GM12892 (cell line): Measurements from ENCODE around the gene LRIT1. TPM values are rescaled to one million over a fixed set of nuclear protein-coding genes. Genes with fewer than 3 reads are reported as not detected.
"Not testable (repeated sequence)": the region's sequence is repeated elsewhere in the genome, so short reads cannot be mapped to it uniquely, and the experiment has no call there.

Source experiments
- DNase-seq: peaks from one replicate; pipeline ENCODE4 v3.0.0; 2011; ENCODE audit not compliant: insufficient read length
- FAIRE-seq: peaks from 2 replicates; lab custom pipeline; 2011; peaks lifted over from hg19 to GRCh38; lab: Jason Lieb, UNC
- POLR2A ChIP-seq: IDR thresholded peaks from 2 replicates; pipeline ENCODE4 v1.6.1; 2011; ENCODE audit warnings: low read depth, low read length, control low read depth
- POLR2AphosphoS5 ChIP-seq: IDR thresholded peaks from 2 replicates; pipeline ENCODE4 v1.6.1; 2011; ENCODE audit warnings: low read depth, low read length, control low read depth
- TAF1 ChIP-seq: IDR thresholded peaks from 2 replicates; pipeline ENCODE4 v1.6.1; 2011; ENCODE audit warnings: low read depth, mild to moderate bottlenecking, control low read depth, low read length, borderline replicate concordance
- polyA plus RNA-seq: library from polyadenylated mRNA; unstranded; fragments of >200 nt; gene quantifications from one replicate; pipeline ENCODE4 v1.2.1, GENCODE V29; 2012; ENCODE audit warnings: missing spikeins, inconsistent platforms; ENCODE audit not compliant: missing spikeins

LRIT1 gene, protein sequence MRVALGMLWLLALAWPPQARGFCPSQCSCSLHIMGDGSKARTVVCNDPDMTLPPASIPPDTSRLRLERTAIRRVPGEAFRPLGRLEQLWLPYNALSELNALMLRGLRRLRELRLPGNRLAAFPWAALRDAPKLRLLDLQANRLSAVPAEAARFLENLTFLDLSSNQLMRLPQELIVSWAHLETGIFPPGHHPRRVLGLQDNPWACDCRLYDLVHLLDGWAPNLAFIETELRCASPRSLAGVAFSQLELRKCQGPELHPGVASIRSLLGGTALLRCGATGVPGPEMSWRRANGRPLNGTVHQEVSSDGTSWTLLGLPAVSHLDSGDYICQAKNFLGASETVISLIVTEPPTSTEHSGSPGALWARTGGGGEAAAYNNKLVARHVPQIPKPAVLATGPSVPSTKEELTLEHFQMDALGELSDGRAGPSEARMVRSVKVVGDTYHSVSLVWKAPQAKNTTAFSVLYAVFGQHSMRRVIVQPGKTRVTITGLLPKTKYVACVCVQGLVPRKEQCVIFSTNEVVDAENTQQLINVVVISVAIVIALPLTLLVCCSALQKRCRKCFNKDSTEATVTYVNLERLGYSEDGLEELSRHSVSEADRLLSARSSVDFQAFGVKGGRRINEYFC
- polyA plus RNA-seq = not detected

DNA sequence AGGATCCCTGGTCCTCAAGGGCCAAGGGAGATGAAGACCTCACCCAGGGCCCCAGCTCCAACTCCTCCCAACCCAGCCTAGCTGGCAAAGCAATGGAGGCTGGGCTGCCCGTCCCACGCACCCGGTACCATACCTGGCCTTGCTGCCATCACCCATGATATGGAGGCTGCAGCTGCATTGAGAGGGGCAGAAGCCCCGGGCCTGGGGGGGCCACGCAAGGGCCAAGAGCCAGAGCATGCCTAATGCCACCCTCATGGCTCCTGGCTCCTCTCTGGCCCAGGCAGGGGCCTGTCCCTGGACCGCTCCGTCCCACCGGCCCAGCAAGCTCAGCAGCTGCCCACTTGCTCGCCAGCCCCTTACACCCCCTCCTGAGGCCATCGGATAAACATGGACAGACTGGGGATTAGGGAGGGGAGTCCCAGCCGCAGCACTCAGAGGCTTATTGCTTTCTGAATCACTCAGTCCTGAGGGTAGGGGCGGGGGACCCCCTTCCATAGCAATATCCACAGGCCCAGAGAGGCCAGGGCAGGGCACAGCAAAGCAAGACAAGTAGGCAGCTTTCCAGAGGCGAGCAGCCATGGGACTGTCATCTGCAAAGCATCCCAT is at the start of gene LRIT1:
Gene LRIT1, minus strand, starts transcription at position 362 of the 606 bp plus-strand sequence. Its CDS starts 107 bp downstream, at position 255.
- FAIRE-seq (no peak), DNase-seq (no peak)
- TF ChIP-seq TAF1 (no peak), POLR2AphosphoS5 (no peak), POLR2A (no peak)

DNA sequence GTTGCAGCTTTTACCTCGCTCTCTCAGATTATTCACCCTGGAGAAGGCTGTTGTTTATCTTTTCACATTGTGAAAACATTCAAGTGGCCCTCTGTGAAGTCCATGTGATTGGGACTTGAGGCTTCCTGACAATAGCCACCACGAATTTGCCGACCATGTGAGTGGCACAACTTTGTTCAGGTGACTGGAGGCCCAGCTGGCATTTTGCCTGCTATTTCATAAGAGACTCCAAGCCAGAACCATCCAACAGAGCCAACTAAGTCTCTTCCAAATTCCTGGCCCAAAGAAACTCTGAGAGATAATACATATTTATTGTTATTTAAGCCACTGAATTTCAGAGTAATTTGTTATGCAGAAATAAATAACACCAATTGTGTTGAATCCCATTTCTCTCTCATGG is 48.9 kb upstream of the LRIT1 start:
- no peak for FAIRE-seq
- DNase-seq = no peak
- TF ChIP-seq POLR2A (no peak), TAF1 (no peak), POLR2AphosphoS5 (no peak)

- FAIRE-seq (no peak), DNase-seq (no peak)
- TF ChIP-seq POLR2AphosphoS5 = no peak
- no peak for TF ChIP-seq POLR2A
- no peak for TF ChIP-seq TAF1
These were observed 48.3 kb upstream of the LRIT1 start for GRCh38 chr10:84289521-84290200.

DNA sequence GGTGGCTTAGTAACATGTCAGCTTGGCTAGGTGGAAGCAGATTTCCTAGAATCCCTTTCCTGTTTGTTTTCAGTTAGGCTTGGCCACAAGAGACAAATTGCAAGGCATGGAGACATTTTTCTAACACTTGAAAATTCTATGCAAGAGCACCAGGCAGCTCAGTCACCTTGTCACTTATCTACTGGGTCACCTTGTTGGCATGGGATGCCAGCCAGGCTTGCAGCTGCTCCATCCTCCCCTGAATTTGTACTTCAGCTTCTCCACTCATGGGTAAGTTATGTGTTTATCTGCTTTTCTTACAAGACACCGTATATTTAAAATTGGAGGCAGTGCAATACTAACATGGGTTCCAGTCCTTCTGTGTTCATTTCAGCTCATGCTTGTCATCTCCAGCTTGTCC is 46.8 kb upstream of the LRIT1 start:
- no peak for FAIRE-seq
- TF ChIP-seq POLR2A = no peak
- TF ChIP-seq TAF1 = no peak
- TF ChIP-seq POLR2AphosphoS5 = no peak
- no peak for DNase-seq

DNA sequence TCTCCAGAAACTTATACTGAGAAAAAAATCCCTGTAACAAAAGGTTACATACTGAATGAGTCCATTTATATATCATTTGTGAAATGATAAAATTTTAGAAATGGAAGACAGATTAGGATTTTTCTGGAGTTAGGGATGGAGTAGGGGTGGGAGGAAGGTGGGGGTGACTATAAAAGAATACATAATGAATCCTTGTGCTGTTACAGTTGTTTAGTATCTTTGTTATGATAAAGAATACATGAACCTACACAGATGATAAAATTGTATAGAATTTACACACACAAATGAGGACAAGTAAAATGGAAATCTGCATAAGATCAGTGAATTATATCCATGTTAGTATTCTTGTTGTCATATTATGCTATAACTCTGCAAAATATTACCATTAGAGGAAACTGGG is 45.3 kb upstream of the LRIT1 start:
- DNase-seq (no peak), FAIRE-seq (no peak)
- TF ChIP-seq TAF1 (no peak), POLR2AphosphoS5 (no peak), POLR2A (no peak)

GRCh38 chr10:84279876-84280475 is 38.6 kb upstream of the LRIT1 start:
- not testable (repeated sequence) for FAIRE-seq, DNase-seq

- FAIRE-seq (no peak), DNase-seq (no peak)
- TF ChIP-seq POLR2A = no peak
- no peak for TF ChIP-seq POLR2AphosphoS5
- TF ChIP-seq TAF1 = no peak
These were observed 29.4 kb upstream of the LRIT1 start for GRCh38 chr10:84270708-84271107.

- TF ChIP-seq POLR2A = no peak
- no peak for TF ChIP-seq TAF1
- TF ChIP-seq POLR2AphosphoS5 = no peak
- DNase-seq (no peak), FAIRE-seq (no peak)
These were observed 28.4 kb upstream of the LRIT1 start for GRCh38 chr10:84269773-84270172.

GRCh38 chr10:84269162-84269561 is 27.8 kb upstream of the LRIT1 start:
- FAIRE-seq (no peak), DNase-seq (no peak)

DNA sequence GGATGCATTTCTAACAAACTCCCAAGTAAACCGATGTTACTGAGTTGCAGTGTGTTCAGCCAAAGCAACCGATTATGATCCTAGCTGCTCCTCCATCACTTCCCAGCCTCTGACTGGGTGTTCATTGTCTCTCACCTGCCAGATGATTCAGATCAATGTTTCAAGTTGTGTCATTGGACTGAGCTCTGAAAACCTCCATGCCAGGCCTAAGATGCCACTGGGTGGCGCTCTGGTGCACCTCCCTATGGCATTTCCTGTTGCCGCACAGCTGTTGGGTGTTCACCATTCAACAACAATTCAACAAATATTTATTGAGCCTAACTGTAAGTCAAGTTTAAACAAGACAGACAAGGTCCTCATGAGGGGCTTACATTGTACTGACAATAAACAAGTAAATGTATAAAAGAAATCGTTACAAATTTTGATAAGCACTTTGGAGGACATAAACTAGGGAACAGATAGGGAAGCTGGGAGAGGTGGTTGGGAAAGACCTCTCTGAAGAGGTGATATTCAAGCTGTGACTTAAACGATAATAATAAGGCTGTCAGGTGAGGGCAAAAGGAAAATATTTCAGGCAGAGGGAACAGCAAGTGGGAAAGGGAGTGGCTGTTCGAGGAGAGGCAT is 26.3 kb upstream of the LRIT1 start:
- TF ChIP-seq TAF1 = no peak
- TF ChIP-seq POLR2A = no peak
- no peak for TF ChIP-seq POLR2AphosphoS5
- DNase-seq (no peak), FAIRE-seq (peak; percentile 40)

More at GRCh38 chr10:84269162-84269561, 27.8 kb upstream of the LRIT1 start:
- TF ChIP-seq TAF1 = no peak
- no peak for TF ChIP-seq POLR2A
- TF ChIP-seq POLR2AphosphoS5 = no peak
